Right cardiac atrium (tissue), 5 donors: ENCODE data around the gene MPST. TPM values are rescaled to one million over a fixed set of nuclear protein-coding genes. Genes with fewer than 3 reads are reported as not detected.
A peak's percentile ranks its signal among the peaks of the same experiment; 100 is the strongest.

ENCODE experiments used
- ATAC-seq, 2 donors: fragments of 200-7000 bp; cut with Tn5 transposase; one replicate each; pipeline versions ENCODE4 v1.8.0 to v1.9.1; 2020; ENCODE audit warnings: moderate library complexity in 2 of 2, mild to moderate bottlenecking in 1 of 2
- DNase-seq, 3 donors: peaks; one replicate each; pipeline ENCODE4 v3.0.0-alpha.2; 2020
- H3K27ac ChIP-seq: one replicate; pipeline ENCODE4 v1.5.1; 2013; ENCODE audit warnings: mild to moderate bottlenecking, low read length, control low read depth, moderate library complexity
- H3K27me3 ChIP-seq: one replicate; pipeline ENCODE4 v1.6.1; 2013; ENCODE audit not compliant: control insufficient read depth, insufficient read depth
- H3K4me1 ChIP-seq: one replicate; pipeline ENCODE4 v1.6.1; 2013; ENCODE audit warnings: low read length; ENCODE audit not compliant: control insufficient read depth, insufficient read depth
- H3K4me3 ChIP-seq: one replicate; pipeline ENCODE4 v1.5.1; 2013; ENCODE audit warnings: low read length, control low read depth
- H3K9me3 ChIP-seq: one replicate; pipeline ENCODE4 v1.6.1; 2013; ENCODE audit warnings: low read length; ENCODE audit not compliant: control insufficient read depth
- WGBS: extraction: QIAGEN DNeasy Blood & Tissue Kit; methylation state at CpG from one replicate; pipeline ENCODE4 v1.1.7; 2013; 5-methylcytosine and 5-hydroxymethylcytosine counted together
- intact Hi-C, 4 donors: fragments of 100-400 bp; cut with DNase I; formaldehyde crosslinking; loops; one replicate each; pipeline versions ENCODE4 v1.11.0 to v1.14.0; 2022 to 2023
- polyA plus RNA-seq: library from polyadenylated mRNA; stranded (reverse); fragments of 200-250 nt; gene quantifications from one replicate; pipeline ENCODE4 v1.2.3, GENCODE V29; 2013
- total RNA-seq, 4 donors: library from RNA; stranded (reverse); fragmentation: NEBNext Ultra II Directional; extraction: Animal tissue kit (Norgen Biotek cat#: 25700); gene quantifications; one replicate each; pipeline ENCODE4 v1.2.1, GENCODE V29; 2021
- donor health status: healthy with polysubstance abuse.
- donor health status: DM: no; HTN: yes; CAD: no.
- donor health status: DM: no; HTN: no; CAD: no.
- donor health status: DM: no; HTN: yes; CAD: no; lungs with severe emphysema.
- donor health status: DM: yes; HTN: yes; CAD: no.

The MPST gene
- total and polyA plus RNA-seq, 5 donors: 49.6 to 93.0 (median 57.3) TPM

- Histone ChIP-seq H3K27me3 (no peaks in the 10 kb centered on the region), H3K27ac (no peak overlapping the region), H3K4me3 (no peak overlapping the region), H3K4me1 (peaks cover 23% of the 10 kb centered on the region), H3K9me3 (no peaks in the 10 kb centered on the region)
- ATAC-seq (peak in 1 of 2 donors; percentile 24), DNase-seq (peak in 2 of 3 donors; percentile 51 to 62)
- intact Hi-C loops: no loop called here
- 63% methylated on average over 12 of the region's 12 CpGs for WGBS
These were observed 4.5 kb upstream of the MPST start for GRCh38 chr22:37014835-37015586.

- 82% methylated on average over 4 of the region's 4 CpGs for WGBS
- Histone ChIP-seq H3K4me3 (no peak overlapping the region), H3K4me1 (peaks cover 23% of the 10 kb centered on the region), H3K27ac (no peak overlapping the region), H3K27me3 (no peaks in the 10 kb centered on the region), H3K9me3 (no peaks in the 10 kb centered on the region)
- ATAC-seq: no peak
- no peak for DNase-seq
- intact Hi-C loops: no loop called here
These were observed 4.0 kb upstream of the MPST start for GRCh38 chr22:37015587-37015878.

- H3K27ac ChIP-seq: no peak overlapping the region
- H3K4me3 ChIP-seq: no peak overlapping the region
- no peaks in the 10 kb centered on the region for H3K9me3 ChIP-seq
- H3K4me1 ChIP-seq: peaks cover 23% of the 10 kb centered on the region
- ATAC-seq (no peak), DNase-seq (peak in 1 of 3 donors; percentile 28)
- no peaks in the 10 kb centered on the region for H3K27me3 ChIP-seq
- intact Hi-C loops: no loop called here
- WGBS: 86% methylated on average over 14 of the region's 14 CpGs
These were observed 3.2 kb upstream of the MPST start for GRCh38 chr22:37016134-37016910.

- no peak overlapping the region for H3K4me3 ChIP-seq
- no peaks in the 10 kb centered on the region for H3K27me3 ChIP-seq
- DNase-seq (peak in 1 of 3 donors; percentile 59), ATAC-seq (no peak)
- no peak overlapping the region for H3K27ac ChIP-seq
- H3K9me3 ChIP-seq: no peaks in the 10 kb centered on the region
- whole genome bisulfite sequencing: 74% methylated on average over 10 of the region's 10 CpGs
- peaks cover 21% of the 10 kb centered on the region for H3K4me1 ChIP-seq
- intact Hi-C loops: no loop called here
These were observed 2.2 kb upstream of the MPST start for GRCh38 chr22:37017356-37017755.

- H3K27me3 ChIP-seq: no peaks in the 10 kb centered on the region
- no peak for ATAC-seq
- DNase-seq: peak in 2 of 3 donors; percentile 53 to 62
- peaks cover 24% of the 10 kb centered on the region for H3K4me1 ChIP-seq
- H3K4me3 ChIP-seq: peak overlapping the region; percentile 69
- no peaks in the 10 kb centered on the region for H3K9me3 ChIP-seq
- H3K27ac ChIP-seq: peak overlapping the region; percentile 97
- intact Hi-C loops: no loop called here
- 70% methylated on average over 45 of the region's 45 CpGs for WGBS
These were observed 1.3 kb upstream of the MPST start for GRCh38 chr22:37018086-37018814.

GRCh38 chr22:37018815-37019308, 680 bp upstream of the MPST start:
- WGBS: under 1% methylated on average over 35 of the region's 35 CpGs
- Histone ChIP-seq H3K27me3 (no peaks in the 10 kb centered on the region), H3K4me1 (peaks cover 24% of the 10 kb centered on the region), H3K27ac (peak overlapping the region; percentile 97), H3K9me3 (no peaks in the 10 kb centered on the region), H3K4me3 (peak overlapping the region; percentile 69)
- intact Hi-C loops: no loop called here
- ATAC-seq (peak; percentile 50 to 61), DNase-seq (peak; percentile 81 to 93 (median 91))

GRCh38 chr22:37020192-37020479, 594 bp downstream of the MPST start:
- H3K27me3 ChIP-seq: no peaks in the 10 kb centered on the region
- peak overlapping the region; percentile 97 for H3K27ac ChIP-seq
- peaks cover 24% of the 10 kb centered on the region for H3K4me1 ChIP-seq
- peak; percentile 20 to 43 for ATAC-seq
- WGBS: 1% methylated on average over 5 of the region's 5 CpGs
- intact Hi-C loops: no loop called here
- peak overlapping the region; percentile 69 for H3K4me3 ChIP-seq
- no peaks in the 10 kb centered on the region for H3K9me3 ChIP-seq
- DNase-seq: peak in 1 of 3 donors; percentile 68

GRCh38 chr22:37021041-37021440, 1.5 kb downstream of the MPST start:
- DNase-seq (no peak), ATAC-seq (no peak)
- Histone ChIP-seq H3K4me3 (no peak overlapping the region), H3K27ac (no peak overlapping the region), H3K4me1 (peaks cover 22% of the 10 kb centered on the region), H3K27me3 (no peaks in the 10 kb centered on the region), H3K9me3 (no peaks in the 10 kb centered on the region)
- WGBS: 96% methylated on average over 5 of the region's 5 CpGs
- intact Hi-C loops: no loop called here

- DNase-seq: peak; percentile 47 to 84 (median 77)
- intact Hi-C loops: no loop called here
These were observed 2.4 kb downstream of the MPST start for GRCh38 chr22:37021710-37022482.

GRCh38 chr22:37022483-37023337, 3.2 kb downstream of the MPST start:
- H3K27ac ChIP-seq: peak overlapping the region; percentile 56
- 68% methylated on average over 16 of the region's 16 CpGs for WGBS
- no peak overlapping the region for H3K4me3 ChIP-seq
- peak in 1 of 2 donors; percentile 17 for ATAC-seq
- no peaks in the 10 kb centered on the region for H3K27me3 ChIP-seq
- intact Hi-C loops: no loop called here
- H3K4me1 ChIP-seq: peaks cover 10% of the 10 kb centered on the region
- DNase-seq: peak in 2 of 3 donors; percentile 56 to 65
- H3K9me3 ChIP-seq: no peaks in the 10 kb centered on the region

More at GRCh38 chr22:37021710-37022482, 2.4 kb downstream of the MPST start:
- 65% methylated on average over 13 of the region's 13 CpGs for WGBS
- H3K4me1 ChIP-seq: peaks cover 17% of the 10 kb centered on the region
- no peak overlapping the region for H3K4me3 ChIP-seq
- H3K9me3 ChIP-seq: no peaks in the 10 kb centered on the region
- H3K27ac ChIP-seq: no peak overlapping the region
- no peak for ATAC-seq
- H3K27me3 ChIP-seq: no peaks in the 10 kb centered on the region
